ENCODE measurements around the gene RSKR. TPM values are rescaled to one million over a fixed set of nuclear protein-coding genes. Genes with fewer than 3 reads are reported as not detected.

Gene RSKR
- total and polyA plus RNA-seq, 2 experiments from 2014 or later = 7.5 to 38.8 TPM

- TF ChIP-seq CREB1 (CRISPR knock-in tag; IDR thresholded peaks at IDR 0.05; ENCODE audit: low read depth) (no peak), EZH2 (IDR thresholded peaks at IDR 0.05; ENCODE audit: low read depth, unreplicated experiment) (no peak), STAT1 (IDR thresholded peaks at IDR 0.05; ENCODE audit: unreplicated experiment) (no peak), CTCF (conservative IDR thresholded peaks at IDR 0.05; ENCODE audit: low read depth in 2 of 2) (no peak), EZH2phosphoT487 (IDR thresholded peaks at IDR 0.05; ENCODE audit: unreplicated experiment) (no peak)
- TF ChIP-seq, protein P1, sequence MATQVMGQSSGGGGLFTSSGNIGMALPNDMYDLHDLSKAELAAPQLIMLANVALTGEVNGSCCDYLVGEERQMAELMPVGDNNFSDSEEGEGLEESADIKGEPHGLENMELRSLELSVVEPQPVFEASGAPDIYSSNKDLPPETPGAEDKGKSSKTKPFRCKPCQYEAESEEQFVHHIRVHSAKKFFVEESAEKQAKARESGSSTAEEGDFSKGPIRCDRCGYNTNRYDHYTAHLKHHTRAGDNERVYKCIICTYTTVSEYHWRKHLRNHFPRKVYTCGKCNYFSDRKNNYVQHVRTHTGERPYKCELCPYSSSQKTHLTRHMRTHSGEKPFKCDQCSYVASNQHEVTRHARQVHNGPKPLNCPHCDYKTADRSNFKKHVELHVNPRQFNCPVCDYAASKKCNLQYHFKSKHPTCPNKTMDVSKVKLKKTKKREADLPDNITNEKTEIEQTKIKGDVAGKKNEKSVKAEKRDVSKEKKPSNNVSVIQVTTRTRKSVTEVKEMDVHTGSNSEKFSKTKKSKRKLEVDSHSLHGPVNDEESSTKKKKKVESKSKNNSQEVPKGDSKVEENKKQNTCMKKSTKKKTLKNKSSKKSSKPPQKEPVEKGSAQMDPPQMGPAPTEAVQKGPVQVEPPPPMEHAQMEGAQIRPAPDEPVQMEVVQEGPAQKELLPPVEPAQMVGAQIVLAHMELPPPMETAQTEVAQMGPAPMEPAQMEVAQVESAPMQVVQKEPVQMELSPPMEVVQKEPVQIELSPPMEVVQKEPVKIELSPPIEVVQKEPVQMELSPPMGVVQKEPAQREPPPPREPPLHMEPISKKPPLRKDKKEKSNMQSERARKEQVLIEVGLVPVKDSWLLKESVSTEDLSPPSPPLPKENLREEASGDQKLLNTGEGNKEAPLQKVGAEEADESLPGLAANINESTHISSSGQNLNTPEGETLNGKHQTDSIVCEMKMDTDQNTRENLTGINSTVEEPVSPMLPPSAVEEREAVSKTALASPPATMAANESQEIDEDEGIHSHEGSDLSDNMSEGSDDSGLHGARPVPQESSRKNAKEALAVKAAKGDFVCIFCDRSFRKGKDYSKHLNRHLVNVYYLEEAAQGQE (IDR thresholded peaks at IDR 0.05; ENCODE audit: unreplicated experiment) = no peak
- TF ChIP-seq, protein P2, sequence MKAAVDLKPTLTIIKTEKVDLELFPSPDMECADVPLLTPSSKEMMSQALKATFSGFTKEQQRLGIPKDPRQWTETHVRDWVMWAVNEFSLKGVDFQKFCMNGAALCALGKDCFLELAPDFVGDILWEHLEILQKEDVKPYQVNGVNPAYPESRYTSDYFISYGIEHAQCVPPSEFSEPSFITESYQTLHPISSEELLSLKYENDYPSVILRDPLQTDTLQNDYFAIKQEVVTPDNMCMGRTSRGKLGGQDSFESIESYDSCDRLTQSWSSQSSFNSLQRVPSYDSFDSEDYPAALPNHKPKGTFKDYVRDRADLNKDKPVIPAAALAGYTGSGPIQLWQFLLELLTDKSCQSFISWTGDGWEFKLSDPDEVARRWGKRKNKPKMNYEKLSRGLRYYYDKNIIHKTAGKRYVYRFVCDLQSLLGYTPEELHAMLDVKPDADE (IDR thresholded peaks at IDR 0.05) = no peak
These were observed 43.1 kb downstream of the RSKR start (continued) for GRCh38 chr17:28570716-28571360.

DNA sequence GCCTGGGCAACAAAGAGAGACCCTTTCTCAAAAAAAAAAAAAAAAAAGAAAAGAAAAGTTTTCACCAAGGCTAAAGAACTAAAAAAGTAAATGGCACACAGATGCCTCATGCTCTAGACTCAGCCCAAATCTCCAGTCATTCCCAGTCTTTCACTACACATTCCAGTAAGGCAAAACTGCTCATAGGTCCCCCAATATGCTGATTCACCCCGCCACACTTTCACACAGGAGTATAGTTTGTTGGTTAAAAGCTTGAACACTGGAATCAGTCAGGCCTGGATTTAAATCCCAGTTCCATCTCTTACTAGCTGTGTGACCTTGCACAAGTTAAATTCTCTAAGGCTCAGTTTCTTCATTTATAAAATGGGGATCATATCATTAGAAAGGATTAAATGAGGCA is 44.5 kb downstream of the RSKR start:
- peaks cover 43% of the 10 kb centered on the region for H3K79me2 ChIP-seq (replicated peaks; ENCODE audit: insufficient read depth)
- H3F3A ChIP-seq (replicated peaks; ENCODE audit: low read depth) = peaks cover 4% of the 10 kb centered on the region; the same call in 1 of the 2 replicates
- TF ChIP-seq, protein P1 (IDR thresholded peaks at IDR 0.05; ENCODE audit: unreplicated experiment) = no peak
- TF ChIP-seq JUNB (IDR thresholded peaks at IDR 0.05; ENCODE audit: unreplicated experiment) = no peak
- TF ChIP-seq STAT1 (IDR thresholded peaks at IDR 0.05; ENCODE audit: unreplicated experiment) = no peak
- TF ChIP-seq CTCF (conservative IDR thresholded peaks at IDR 0.05; ENCODE audit: low read depth in 2 of 2) = no peak
- no peak for TF ChIP-seq ZNF331 (CRISPR knock-in tag; IDR thresholded peaks at IDR 0.05; ENCODE audit: low read depth)
- no peak for TF ChIP-seq EZH2 (IDR thresholded peaks at IDR 0.05; ENCODE audit: low read depth, unreplicated experiment)
- TF ChIP-seq, protein P2 (IDR thresholded peaks at IDR 0.05) = no peak
- no peak overlapping the region for H2AFZ ChIP-seq
- H3K9me3 Mint-ChIP-seq = no peaks in the 10 kb centered on the region
- H3K4me3 Mint-ChIP-seq = no peak overlapping the region
- peaks cover 4% of the 10 kb centered on the region; the same call in 1 of the 2 replicates for H3K27me3 ChIP-seq (ENCODE audit: insufficient read depth)
- no peak for DNase-seq (ENCODE audit: low spot score)
- peaks cover 18% of the 10 kb centered on the region for H3K4me1 ChIP-seq (ENCODE audit: insufficient read depth)
- H3K4me3 ChIP-seq = peak overlapping the region; percentile 95
- no peaks in the 10 kb centered on the region; the same call in 1 of the 2 replicates for H3K36me3 ChIP-seq (ENCODE audit: insufficient read depth)
- peaks cover 20% of the 10 kb centered on the region for H3K4me1 Mint-ChIP-seq
- no peak overlapping the region for H3K27ac Mint-ChIP-seq
- H3K36me3 Mint-ChIP-seq (ENCODE audit: low read depth) = peaks cover 8% of the 10 kb centered on the region; the same call in 1 of the 3 replicates
- H3K27me3 Mint-ChIP-seq (ENCODE audit: insufficient read depth, low read depth, poor library complexity) = peaks cover 10% of the 10 kb centered on the region
- peaks cover 8% of the 10 kb centered on the region for H4K20me1 ChIP-seq (replicated peaks; ENCODE audit: insufficient read depth)
- H3K4me2 ChIP-seq = peak overlapping the region; percentile 97
- no peaks in the 10 kb centered on the region for H3K9me2 ChIP-seq (ENCODE audit: insufficient read depth)
- H3K27ac ChIP-seq (ENCODE audit: low read depth) = no peak overlapping the region
- ATAC-seq = no peak
